ENCODE data around the gene ADGRG6. TPM values are rescaled to one million over a fixed set of nuclear protein-coding genes. Genes with fewer than 3 reads are reported as not detected.

Gene ADGRG6
- total and polyA plus RNA-seq, 2 donors (not counting 3 experiments of a cell fraction or from before 2014, with no cell fraction given), result 99.3 to 166 TPM

- H3K27ac ChIP-seq (ENCODE audit: insufficient read depth, low read depth, low read length), result no peak overlapping the region
- ChIA-PET POLR2A (no interaction called here), CTCF (no interaction called here)
- no peak overlapping the region for H3K4me3 ChIP-seq (replicated peaks in 1 of 3; ENCODE audit: insufficient read depth in 1 of 3, low read depth in 1 of 3, low read length in 3 of 3)
- FAIRE-seq, result no peak
- H3K36me3 ChIP-seq (ENCODE audit: control insufficient read depth in 2 of 2, extremely low read depth in 1 of 2, insufficient read depth in 2 of 2, low read length in 2 of 2), result no peaks in the 10 kb centered on the region
- H4K20me1 ChIP-seq (replicated peaks; ENCODE audit: control insufficient read depth, extremely low read depth, insufficient read depth, low read length), result peaks cover 4% of the 10 kb centered on the region
- TF ChIP-seq MYC (IDR thresholded peaks at IDR 0.05; ENCODE audit: low read depth, low read length) (no peak), GATA2 (IDR thresholded peaks at IDR 0.05; ENCODE audit: insufficient read depth, insufficient read length, low read depth, low read length) (no peak), CTCF (IDR thresholded peaks at IDR 0.05; ENCODE audit: extremely low read depth in 1 of 2, insufficient read depth in 1 of 2, low read depth in 1 of 2, low read length in 2 of 2) (no peak), JUN (IDR thresholded peaks at IDR 0.05; ENCODE audit: borderline replicate concordance, insufficient read depth, insufficient read length, low read depth) (no peak), FOS (IDR thresholded peaks at IDR 0.05; ENCODE audit: borderline replicate concordance, insufficient read depth, low read length) (no peak), EZH2 (IDR thresholded peaks at IDR 0.05; ENCODE audit: borderline replicate concordance, low read depth, low read length, severe bottlenecking) (no peak), POLR2AphosphoS5 (IDR thresholded peaks at IDR 0.05; ENCODE audit: insufficient read depth, low read depth, low read length) (no peak), POLR2A (IDR thresholded peaks at IDR 0.05; ENCODE audit: low read depth, low read length) (no peak), MAX (IDR thresholded peaks at IDR 0.05; ENCODE audit: insufficient read depth, insufficient read length) (no peak)
- peaks cover 60% of the 10 kb centered on the region for H3K79me2 ChIP-seq (ENCODE audit: control insufficient read depth, insufficient read depth, low read length)
- no peaks in the 10 kb centered on the region for H3K27me3 ChIP-seq (ENCODE audit: control insufficient read depth in 2 of 2, insufficient read depth in 2 of 2, low read length in 2 of 2)
- no peak overlapping the region for H2AFZ ChIP-seq (ENCODE audit: low read depth, low read length)
- no TSS peak for BruUV-seq (replicated peaks)
- intact Hi-C loops (cut with micrococcal nuclease) (loop anchor here (1.0 kb wide), 1 partner anchor 11 kb away; no protein-coding TSS in a partner anchor), dilution Hi-C loops (cut with MboI; ENCODE audit: extremely low pct_ligation_motif_present, low sequenced_read_pairs) (no loop called here)
- peak overlapping the region; percentile 29 for H3K4me2 ChIP-seq (ENCODE audit: insufficient read depth, low read length)
- no peak overlapping the region for H3K9ac ChIP-seq (replicated peaks; ENCODE audit: extremely low read depth, insufficient read depth, low read length)
- no peak for DNase-seq (ENCODE audit: low read depth, low spot score)
- H3K9me1 ChIP-seq (replicated peaks; ENCODE audit: control insufficient read depth, extremely low read depth, insufficient read depth, low read length), result no peaks in the 10 kb centered on the region
- H3K9me3 ChIP-seq (replicated peaks; ENCODE audit: control insufficient read depth, insufficient read depth, low read length), result no peaks in the 10 kb centered on the region
- H3K4me1 ChIP-seq (ENCODE audit: control insufficient read depth, extremely low read depth, insufficient read depth, low read length), result peaks cover 29% of the 10 kb centered on the region
These were observed 59.5 kb downstream of the ADGRG6 start for GRCh38 chr6:142361345-142361744.

All from endothelial cell of umbilical vein (primary cell).